IMR-90 (cell line): ENCODE data around the gene RIF1. TPM values are rescaled to one million over a fixed set of nuclear protein-coding genes. Genes with fewer than 3 reads are reported as not detected.

Experiments used
- ATAC-seq: fragments of 200-7000 bp; cut with Tn5 transposase; 2 replicates; pipeline ENCODE4 v1.9.1; 2020; ENCODE audit warnings: low read depth, mild to moderate bottlenecking, moderate library complexity
- BruUV-seq: library from RNA; stranded (reverse); fragments of 400-500 nt; replicated peaks from 2 replicates; lab custom pipeline; 2021; lab: Mats Ljungman, UMichigan
- CTCF ChIA-PET: fragments of 300-600 bp; formaldehyde crosslinking; extraction: SDS; loops from one replicate; lab custom pipeline; 2021; ENCODE audit warnings: antibody characterized with exemption; lab: Yijun Ruan, JAX
- POLR2A ChIA-PET: fragments of 300-600 bp; sonication (Branson Sonifier 250); formaldehyde crosslinking; loops from one replicate; lab custom pipeline; 2022; ENCODE audit warnings: antibody characterized with exemption; ENCODE audit not compliant: unreplicated experiment; lab: Charles Lee
- DNase-seq: peaks from one replicate; pipeline ENCODE4 v3.0.0; 2013
- H2AFZ ChIP-seq: replicated peaks from 2 replicates; pipeline ENCODE3; 2013; ENCODE audit warnings: low read length, mild to moderate bottlenecking; ENCODE audit not compliant: poor library complexity
- H2AK5ac ChIP-seq: 2 replicates; pipeline ENCODE4 v1.6.1; 2013; ENCODE audit warnings: low read depth, low read length, inconsistent platforms
- H2AK9ac ChIP-seq: replicated peaks from 2 replicates; pipeline ENCODE3; 2013; ENCODE audit warnings: mild to moderate bottlenecking, low read depth, low read length, moderate library complexity; ENCODE audit not compliant: poor library complexity
- H2BK120ac ChIP-seq: 2 replicates; pipeline ENCODE4 v1.6.1; 2013; ENCODE audit warnings: low read depth, low read length, inconsistent platforms
- H2BK15ac ChIP-seq: 3 replicates; pipeline ENCODE4 v1.6.1; 2013; ENCODE audit warnings: low read depth, low read length, inconsistent platforms
- H2BK20ac ChIP-seq: 2 replicates; pipeline ENCODE4 v1.6.1; 2013; ENCODE audit warnings: low read depth, mild to moderate bottlenecking, inconsistent platforms, low read length, moderate library complexity
- H2BK5ac ChIP-seq: 2 replicates; pipeline ENCODE4 v1.6.1; 2013; ENCODE audit warnings: mild to moderate bottlenecking, low read depth, low read length, inconsistent platforms; ENCODE audit not compliant: poor library complexity, severe bottlenecking
- H3K14ac ChIP-seq: replicated peaks from 2 replicates; pipeline ENCODE4 v1.6.1; 2013; ENCODE audit warnings: low read depth, low read length, inconsistent platforms
- H3K18ac ChIP-seq: 2 replicates; pipeline ENCODE4 v1.6.1; 2013; ENCODE audit warnings: low read depth, low read length, control low read depth
- H3K23ac ChIP-seq: 2 replicates; pipeline ENCODE4 v1.6.1; 2013; ENCODE audit warnings: low read depth, low read length, inconsistent platforms
- H3K27ac ChIP-seq: 2 replicates; pipeline ENCODE4 v1.5.1; 2013; ENCODE audit warnings: mild to moderate bottlenecking, control low read depth, low read length; ENCODE audit not compliant: insufficient read depth
- H3K27me3 ChIP-seq: 2 replicates; pipeline ENCODE4 v1.6.1; 2013; ENCODE audit warnings: low read length; ENCODE audit not compliant: control insufficient read depth, insufficient read depth
- H3K36me3 ChIP-seq: 2 replicates; pipeline ENCODE4 v1.6.1; 2013; ENCODE audit warnings: low read length, mixed read lengths; ENCODE audit not compliant: control insufficient read depth, insufficient read depth
- H3K4ac ChIP-seq: 2 replicates; pipeline ENCODE4 v1.6.1; 2013; ENCODE audit warnings: low read depth, low read length, inconsistent platforms
- H3K4me1 ChIP-seq: 2 replicates; pipeline ENCODE4 v1.6.1; 2013; ENCODE audit warnings: low read length, mixed read lengths; ENCODE audit not compliant: control insufficient read depth, insufficient read depth
- H3K4me2 ChIP-seq: 2 replicates; pipeline ENCODE4 v1.6.1; 2013; ENCODE audit warnings: low read depth, mild to moderate bottlenecking, control low read depth, low read length, moderate library complexity
- H3K4me3 ChIP-seq: 2 replicates; pipeline ENCODE4 v1.5.1; 2013; ENCODE audit warnings: low read depth, mild to moderate bottlenecking, control low read depth, low read length, moderate library complexity; ENCODE audit not compliant: insufficient read depth
- H3K56ac ChIP-seq: 2 replicates; pipeline ENCODE4 v1.6.1; 2013; ENCODE audit warnings: low read length, inconsistent platforms; ENCODE audit not compliant: insufficient read depth; ENCODE audit errors: extremely low read depth
- H3K79me1 ChIP-seq, 2 experiments: 2 replicates each; pipeline ENCODE4 v1.6.1; 2013; ENCODE audit warnings: low read length in 2 of 2, inconsistent platforms in 1 of 2, low read depth in 1 of 2
- H3K9ac ChIP-seq: 2 replicates; pipeline ENCODE4 v1.6.1; 2013; ENCODE audit warnings: low read depth, low read length, control low read depth
- H3K9me1 ChIP-seq: 2 replicates; pipeline ENCODE4 v1.6.1; 2013; ENCODE audit warnings: low read length, inconsistent platforms; ENCODE audit not compliant: insufficient read depth
- H3K9me3 ChIP-seq: 2 replicates; pipeline ENCODE4 v1.6.1; 2013; ENCODE audit warnings: low read length; ENCODE audit not compliant: control insufficient read depth, insufficient read depth
- H4K20me1 ChIP-seq: 2 replicates; pipeline ENCODE4 v1.6.1; 2013; ENCODE audit warnings: low read length, inconsistent platforms; ENCODE audit not compliant: insufficient read depth
- H4K5ac ChIP-seq: 2 replicates; pipeline ENCODE4 v1.6.1; 2013; ENCODE audit warnings: mild to moderate bottlenecking, low read depth, low read length, control low read depth
- H4K8ac ChIP-seq, 2 experiments: 2 replicates each; pipeline ENCODE4 v1.6.1; 2013; ENCODE audit warnings: low read depth in 2 of 2, low read length in 2 of 2, control low read depth in 1 of 2, inconsistent platforms in 1 of 2
- H4K91ac ChIP-seq: 2 replicates; pipeline ENCODE4 v1.6.1; 2013; ENCODE audit warnings: low read depth, low read length, inconsistent platforms; ENCODE audit not compliant: insufficient read depth
- BHLHE40 ChIP-seq: fragments of 150-350 bp; IDR thresholded peaks from 2 replicates; pipeline ENCODE4 v1.6.1; 2016; ENCODE audit warnings: mild to moderate bottlenecking, low read depth, low read length
- CTCF ChIP-seq: conservative IDR thresholded peaks from 2 replicates; pipeline ENCODE4 v1.5.1; 2012; ENCODE audit warnings: mild to moderate bottlenecking, low read depth, low read length, improper control_type of control experiment
- ELK1 ChIP-seq: fragments of 150-350 bp; IDR thresholded peaks from 2 replicates; pipeline ENCODE4 v1.6.1; 2016; ENCODE audit warnings: low read depth, mild to moderate bottlenecking, low read length, moderate library complexity, borderline replicate concordance
- MXI1 ChIP-seq: IDR thresholded peaks from 2 replicates; pipeline ENCODE4 v1.6.1; 2012; ENCODE audit warnings: low read depth, mild to moderate bottlenecking, low read length, moderate library complexity, borderline replicate concordance
- RAD21 ChIP-seq: IDR thresholded peaks from 2 replicates; pipeline ENCODE4 v1.6.1; 2012; ENCODE audit warnings: low read length, improper control_type of control experiment
- RFX5 ChIP-seq: IDR thresholded peaks from 2 replicates; pipeline ENCODE4 v1.8.0; 2012; ENCODE audit warnings: low read depth, mild to moderate bottlenecking, low read length, moderate library complexity
- SMC3 ChIP-seq: fragments of 150-350 bp; IDR thresholded peaks from 2 replicates; pipeline ENCODE4 v1.6.1; 2016; ENCODE audit warnings: low read depth, mild to moderate bottlenecking, antibody characterized with exemption, low read length, moderate library complexity
- USF2 ChIP-seq: fragments of 150-350 bp; IDR thresholded peaks from 2 replicates; pipeline ENCODE4 v1.6.1; 2017; ENCODE audit warnings: mild to moderate bottlenecking, antibody characterized with exemption, low read length, low read depth
- WGBS, 2 experiments: methylation state at CpG; one replicate each; pipeline versions ENCODE4 v1.1.5 to v1.1.7; 2013; ENCODE audit warnings: missing lambda C conversion rate in 2 of 2; ENCODE audit not compliant: insufficient read length in 1 of 2; ENCODE audit errors: extremely low coverage in 2 of 2; 5-methylcytosine and 5-hydroxymethylcytosine counted together
- dilution Hi-C: fragments of 300-500 bp; cut with HindIII; formaldehyde crosslinking; loops from one replicate; pipeline ENCODE4 v1.14.3; 2018; ENCODE audit warnings: low sequenced_read_pairs; ENCODE audit not compliant: unreplicated experiment
- in situ Hi-C: fragments of 300-500 bp; cut with MboI; formaldehyde crosslinking; loops from 3 replicates; pipeline ENCODE4 v1.14.3; 2019; ENCODE audit warnings: low sequenced_read_pairs, inconsistent platforms, mixed read lengths
- intact Hi-C: fragments of 100-400 bp; cut with micrococcal nuclease; formaldehyde crosslinking; loops from 2 replicates; pipeline ENCODE4 v1.10.0; 2022
- polyA plus RNA-seq, 3 experiments: library from polyadenylated mRNA; depleted of rRNA; stranded (reverse); fragments of >200 nt; gene quantifications; 2 replicates each; pipeline ENCODE4 v1.2.3, GENCODE V29; 2012; ENCODE audit warnings: low replicate concordance in 1 of 3
- total RNA-seq: library from RNA; depleted of rRNA; stranded (reverse); fragments of >200 nt; gene quantifications from 2 replicates; pipeline ENCODE4 v1.2.3, GENCODE V29; 2012

RIF1 gene
- total and polyA plus RNA-seq, 2 of the 4 experiments (the other 2 are of a cell fraction), result 4.3 to 43.9 TPM

GRCh38 chr2:151518802-151519201 lies 109.1 kb downstream of the RIF1 start:
- no peaks in the 10 kb centered on the region for H3K9me1 ChIP-seq
- H2BK120ac ChIP-seq, result no peak overlapping the region
- H2AK9ac ChIP-seq, result no peak overlapping the region
- DNase-seq, result peak; percentile 10
- H2BK5ac ChIP-seq, result no peak overlapping the region
- no peak overlapping the region for H3K18ac ChIP-seq
- CTCF ChIA-PET, result no interaction called here
- no peak overlapping the region for H2AK5ac ChIP-seq
- no CpG with 5 or more reads among the region's 3 CpGs for WGBS, 2 experiments
- no peak overlapping the region for H3K56ac ChIP-seq
- H2BK15ac ChIP-seq, result no peak overlapping the region
- dilution Hi-C loops, result no loop called here
- no peak overlapping the region for H2AFZ ChIP-seq
- no peaks in the 10 kb centered on the region for H3K4me1 ChIP-seq
- no peaks in the 10 kb centered on the region for H3K79me1 ChIP-seq
- H3K9me3 ChIP-seq, result no peaks in the 10 kb centered on the region
- H3K27me3 ChIP-seq, result no peaks in the 10 kb centered on the region
- intact Hi-C loops, result no loop called here
- in situ Hi-C loops, result no loop called here
- no peak overlapping the region for H3K27ac ChIP-seq
- no peaks in the 10 kb centered on the region for H4K20me1 ChIP-seq
- no peak overlapping the region for H4K8ac ChIP-seq
- no peaks in the 10 kb centered on the region for H3K36me3 ChIP-seq
- no peak overlapping the region for H3K14ac ChIP-seq
- no TSS peak for BruUV-seq
- no peak overlapping the region for H3K4me3 ChIP-seq
- H3K23ac ChIP-seq, result no peak overlapping the region
- no peak overlapping the region for H2BK20ac ChIP-seq
- H4K91ac ChIP-seq, result no peak overlapping the region
- no peak overlapping the region for H3K4ac ChIP-seq
- TF ChIP-seq ELK1 (no peak), MXI1 (no peak), RFX5 (no peak), USF2 (no peak), RAD21 (no peak), CTCF (no peak), BHLHE40 (no peak), SMC3 (no peak)
- H3K9ac ChIP-seq, result no peak overlapping the region
- ATAC-seq, result no peak
- H3K4me2 ChIP-seq, result no peak overlapping the region
- POLR2A ChIA-PET, result no interaction called here
- no peak overlapping the region for H4K5ac ChIP-seq
